HepG2 (cell line): ENCODE data around the gene GMEB1. TPM values are rescaled to one million over a fixed set of nuclear protein-coding genes. Genes with fewer than 3 reads are reported as not detected.
A peak's percentile ranks its signal among the peaks of the same experiment; 100 is the strongest.

ENCODE experiments used
- BCL6 ChIP-seq: IDR thresholded peaks from 2 replicates; pipeline ENCODE4 v1.6.1; 2016; ENCODE audit warnings: missing genetic modification reagents, missing compliant biosample characterization
- CSRNP1 ChIP-seq: sonication (generic); formaldehyde crosslinking; IDR thresholded peaks from 2 replicates; pipeline ENCODE4 v1.8.1; 2023; ENCODE audit warnings: mild to moderate bottlenecking, missing genetic modification reagents
- KDM2A ChIP-seq: sonication (generic); formaldehyde crosslinking; IDR thresholded peaks from 2 replicates; pipeline ENCODE4 v1.4.0; 2020; ENCODE audit warnings: low read depth, missing genetic modification reagents, borderline replicate concordance
- MTERF4 ChIP-seq: sonication (generic); formaldehyde crosslinking; IDR thresholded peaks from 2 replicates; pipeline ENCODE4 v1.8.0; 2023; ENCODE audit warnings: mild to moderate bottlenecking, missing genetic modification reagents
- PAXIP1 ChIP-seq: sonication (generic); formaldehyde crosslinking; conservative IDR thresholded peaks from 2 replicates; pipeline ENCODE4 v1.4.0; 2020; ENCODE audit warnings: mild to moderate bottlenecking, missing genetic modification reagents, moderate library complexity
- SP2 ChIP-seq: sonication (generic); formaldehyde crosslinking; IDR thresholded peaks from 2 replicates; pipeline ENCODE4 v1.5.1; 2020; ENCODE audit warnings: mild to moderate bottlenecking, missing genetic modification reagents
- TAF1 ChIP-seq: sonication (generic); formaldehyde crosslinking; IDR thresholded peaks from 2 replicates; pipeline ENCODE4 v1.4.0; 2020; ENCODE audit warnings: missing genetic modification reagents
- ZNF225 ChIP-seq: sonication (generic); formaldehyde crosslinking; IDR thresholded peaks from 2 replicates; pipeline ENCODE4 v1.4.0; 2020; ENCODE audit warnings: mild to moderate bottlenecking, missing genetic modification reagents
- ZNF251 ChIP-seq: sonication (generic); formaldehyde crosslinking; IDR thresholded peaks from 2 replicates; pipeline ENCODE4 v1.9.0; 2021; ENCODE audit warnings: mild to moderate bottlenecking, missing genetic modification reagents
- ZNF335 ChIP-seq: sonication (generic); formaldehyde crosslinking; IDR thresholded peaks from 2 replicates; pipeline ENCODE4 v1.4.0; 2020; ENCODE audit warnings: missing genetic modification reagents
- ZNF513 ChIP-seq: sonication (generic); formaldehyde crosslinking; conservative IDR thresholded peaks from 2 replicates; pipeline ENCODE4 v1.5.0; 2020; ENCODE audit warnings: missing genetic modification reagents
- ZNF577 ChIP-seq: sonication (generic); formaldehyde crosslinking; IDR thresholded peaks from 2 replicates; pipeline ENCODE4 v1.4.0; 2020; ENCODE audit warnings: mild to moderate bottlenecking, low read depth, missing genetic modification reagents, borderline replicate concordance
- ZNF704 ChIP-seq: sonication (generic); formaldehyde crosslinking; IDR thresholded peaks from 2 replicates; pipeline ENCODE4 v1.8.1; 2023; ENCODE audit warnings: mild to moderate bottlenecking, inconsistent platforms, moderate library complexity, missing genetic modification reagents, borderline replicate concordance
- ZNF749 ChIP-seq: sonication (generic); formaldehyde crosslinking; IDR thresholded peaks from 2 replicates; pipeline ENCODE4 v1.8.0; 2022; ENCODE audit warnings: mild to moderate bottlenecking, missing genetic modification reagents, moderate library complexity, borderline replicate concordance
- polyA plus RNA-seq, 8 experiments: library from polyadenylated mRNA; depleted of rRNA in 3 of 8; stranded (reverse) in 7 of 8; unstranded in 1 of 8; fragments of >200 nt; fragmentation: Illumina TruSeq in 4 of 8; extraction: Trizol in 4 of 8; gene quantifications; 2 replicates each; pipeline versions ENCODE4 v1.2.1 to v1.2.3, GENCODE V29; 2011 to 2016; ENCODE audit warnings: low read depth in 4 of 8, missing spikeins in 1 of 8, mixed read lengths in 1 of 8; ENCODE audit not compliant: insufficient read depth in 1 of 8
- total RNA-seq, 5 experiments: library from RNA; depleted of rRNA; stranded (reverse); fragments of >200 nt; fragmentation: Illumina TruSeq; extraction: Trizol; gene quantifications; 2 replicates each; pipeline ENCODE4 v1.2.3, GENCODE V29; 2016; ENCODE audit warnings: low read depth in 1 of 5

Gene GMEB1
- total and polyA plus RNA-seq, 2 of the 13 experiments (the other 11 are each of a cell fraction or from before 2014, with no cell fraction given), result 3.0 to 6.0 TPM

GRCh38 chr1:28736450-28737306, 68.1 kb downstream of the GMEB1 start, which contains the start of gene YTHDF2 (continued):
- TF ChIP-seq ZNF577 (CRISPR knock-in tag), result 0 out of 2 replicates have a peak, but pooled peaks have one; percentile 50
- TF ChIP-seq SP2 (CRISPR knock-in tag), result peak; percentile 41; the same call in 1 of the 2 replicates
- peak; percentile 63 for TF ChIP-seq BCL6 (CRISPR knock-in tag)
- TF ChIP-seq ZNF335 (CRISPR knock-in tag), result peak; percentile 53
- TF ChIP-seq ZNF513 (CRISPR knock-in tag), result no peak
- no peak for TF ChIP-seq ZNF251 (CRISPR knock-in tag)
- TF ChIP-seq KDM2A (CRISPR knock-in tag), result peak; percentile 96
- 0 out of 2 replicates have a peak, but pooled peaks have one; percentile 59 for TF ChIP-seq ZNF749 (CRISPR knock-in tag)
- peak; percentile 89 for TF ChIP-seq TAF1 (CRISPR knock-in tag)
- 0 out of 2 replicates have a peak, but pooled peaks have one; percentile 50 for TF ChIP-seq ZNF225 (CRISPR knock-in tag)
- TF ChIP-seq ZNF704 (CRISPR knock-in tag), result peak; percentile 29; the same call in 1 of the 2 replicates
- peak; percentile 85 for TF ChIP-seq PAXIP1 (CRISPR knock-in tag)
- TF ChIP-seq MTERF4 (CRISPR knock-in tag), result peak; percentile 80; the same call in 1 of the 2 replicates
- TF ChIP-seq CSRNP1 (CRISPR knock-in tag), result 0 out of 2 replicates have a peak, but pooled peaks have one; percentile 50
